SK-N-SH (cell line): ENCODE measurements around the gene ETF1.

ENCODE experiments used
- CTCF ChIP-seq: fragments of 200-600 bp; sonication (generic); IDR thresholded peaks from 2 replicates; pipeline ENCODE4 v1.6.1; 2017; ENCODE audit warnings: antibody characterized with exemption, mild to moderate bottlenecking, moderate library complexity
- MXI1 ChIP-seq: IDR thresholded peaks from 2 replicates; pipeline ENCODE4 v1.6.1; 2012; ENCODE audit warnings: mild to moderate bottlenecking, low read depth, low read length, improper control_type of control experiment
- USF2 ChIP-seq: fragments of 150-350 bp; IDR thresholded peaks from 2 replicates; pipeline ENCODE4 v1.6.1; 2017; ENCODE audit warnings: antibody characterized with exemption, low read length, low read depth, borderline replicate concordance

- no peak for TF ChIP-seq USF2
- TF ChIP-seq MXI1: no peak
- no peak for TF ChIP-seq CTCF
These were observed 9.6 kb upstream of the ETF1 start for GRCh38 chr5:138552657-138553056.
